Activated naive CD8-positive, alpha-beta T cell treated with anti-CD3 and anti-CD28 coated beads for 36 hours (primary cell): Measurements from ENCODE around the gene TNKS1BP1. TPM values are rescaled to one million over a fixed set of nuclear protein-coding genes. Genes with fewer than 3 reads are reported as not detected.
"Not testable (repeated sequence)": the region's sequence is repeated elsewhere in the genome, so short reads cannot be mapped to it uniquely, and the experiment has no call there.

Experiments used
- DNase-seq: peaks from one replicate; pipeline ENCODE4 v3.0.0; 2021
- H3K27ac Mint-ChIP-seq: one replicate; pipeline ENCODE4 v1.8.0; 2022; ENCODE audit warnings: mild to moderate bottlenecking, moderate library complexity, mixed read lengths
- H3K27me3 Mint-ChIP-seq: one replicate; pipeline ENCODE4 v1.8.0; 2022; ENCODE audit warnings: mild to moderate bottlenecking, mixed read lengths
- H3K36me3 Mint-ChIP-seq: one replicate; pipeline ENCODE4 v1.8.0; 2021; ENCODE audit warnings: mild to moderate bottlenecking, mixed read lengths
- H3K4me1 Mint-ChIP-seq: one replicate; pipeline ENCODE4 v1.8.0; 2021; ENCODE audit warnings: mixed read lengths
- H3K4me3 Mint-ChIP-seq: one replicate; pipeline ENCODE4 v1.8.0; 2022; ENCODE audit warnings: mild to moderate bottlenecking, moderate library complexity, mixed read lengths
- H3K9me3 Mint-ChIP-seq: one replicate; pipeline ENCODE4 v1.8.0; 2022; ENCODE audit warnings: mixed read lengths
- total RNA-seq, 2 experiments: library from RNA; stranded (reverse); gene quantifications; one replicate each; pipeline ENCODE4 v1.2.3, GENCODE V29; 2021

Gene TNKS1BP1
- total RNA-seq, result 10 to 100 TPM; 20.8 to 22.1 TPM

- DNase-seq, result peak; percentile 90
- Mint-ChIP-seq H3K4me3 (peak within 1 kb of the TSS; percentile 84), H3K36me3 (peaks cover 48% of the 10 kb centered on the region), H3K27me3 (no peaks in the 10 kb centered on the region), H3K27ac (peak within 1 kb of the TSS; percentile 92), H3K9me3 (no peaks in the 10 kb centered on the region), H3K4me1 (peaks cover 40% of the 10 kb centered on the region)
These were observed at the start of gene TNKS1BP1 for GRCh38 chr11:57324886-57325734. TSS of gene TNKS1BP1 (minus strand) at chr11:57324952. CDS start at chr11:57321885, 3,067 bp downstream.

- H3K9me3 Mint-ChIP-seq, result no peaks in the 10 kb centered on the region
These were observed 48.4 kb upstream of the TNKS1BP1 start for GRCh38 chr11:57373146-57373545.

GRCh38 chr11:57370941-57371340 is 46.2 kb upstream of the TNKS1BP1 start:
- Mint-ChIP-seq H3K36me3 (no peaks in the 10 kb centered on the region), H3K27ac (no peak overlapping the region), H3K4me1 (no peaks in the 10 kb centered on the region), H3K4me3 (no peak overlapping the region), H3K27me3 (no peaks in the 10 kb centered on the region), H3K9me3 (no peaks in the 10 kb centered on the region)
- DNase-seq, result no peak

More at GRCh38 chr11:57373146-57373545, 48.4 kb upstream of the TNKS1BP1 start:
- Mint-ChIP-seq H3K27me3 (peaks cover 8% of the 10 kb centered on the region), H3K36me3 (no peaks in the 10 kb centered on the region), H3K4me3 (no peak overlapping the region), H3K27ac (no peak overlapping the region), H3K4me1 (no peaks in the 10 kb centered on the region)
- DNase-seq, result no peak

- no peak overlapping the region for H3K27ac Mint-ChIP-seq
- H3K9me3 Mint-ChIP-seq, result no peaks in the 10 kb centered on the region
- no peak overlapping the region for H3K4me3 Mint-ChIP-seq
- H3K27me3 Mint-ChIP-seq, result no peaks in the 10 kb centered on the region
- no peaks in the 10 kb centered on the region for H3K36me3 Mint-ChIP-seq
- no peaks in the 10 kb centered on the region for H3K4me1 Mint-ChIP-seq
- no peak for DNase-seq
These were observed 45.5 kb upstream of the TNKS1BP1 start for GRCh38 chr11:57370251-57370650.

GRCh38 chr11:57368845-57369232 is 44.1 kb upstream of the TNKS1BP1 start:
- Mint-ChIP-seq H3K4me1 (no peaks in the 10 kb centered on the region), H3K27me3 (no peaks in the 10 kb centered on the region), H3K27ac (no peak overlapping the region), H3K4me3 (no peak overlapping the region), H3K9me3 (no peaks in the 10 kb centered on the region), H3K36me3 (no peaks in the 10 kb centered on the region)
- no peak for DNase-seq

- no peaks in the 10 kb centered on the region for H3K9me3 Mint-ChIP-seq
- H3K4me1 Mint-ChIP-seq, result no peaks in the 10 kb centered on the region
These were observed 43.5 kb upstream of the TNKS1BP1 start for GRCh38 chr11:57368106-57368844.

GRCh38 chr11:57364851-57365660 is 40.3 kb upstream of the TNKS1BP1 start:
- no peaks in the 10 kb centered on the region for H3K9me3 Mint-ChIP-seq
- H3K27me3 Mint-ChIP-seq, result peaks cover 5% of the 10 kb centered on the region
- no peaks in the 10 kb centered on the region for H3K4me1 Mint-ChIP-seq
- H3K36me3 Mint-ChIP-seq, result no peaks in the 10 kb centered on the region
- H3K4me3 Mint-ChIP-seq, result no peak overlapping the region
- no peak for DNase-seq
- H3K27ac Mint-ChIP-seq, result no peak overlapping the region

More at GRCh38 chr11:57368106-57368844, 43.5 kb upstream of the TNKS1BP1 start:
- DNase-seq, result no peak
- H3K4me3 Mint-ChIP-seq, result no peak overlapping the region
- H3K27me3 Mint-ChIP-seq, result peaks cover 2% of the 10 kb centered on the region
- H3K36me3 Mint-ChIP-seq, result no peaks in the 10 kb centered on the region
- H3K27ac Mint-ChIP-seq, result no peak overlapping the region

- DNase-seq, result no peak
- Mint-ChIP-seq H3K4me3 (no peak overlapping the region), H3K27ac (no peak overlapping the region), H3K36me3 (no peaks in the 10 kb centered on the region), H3K9me3 (no peaks in the 10 kb centered on the region), H3K27me3 (peaks cover 5% of the 10 kb centered on the region), H3K4me1 (no peaks in the 10 kb centered on the region)
These were observed 38.7 kb upstream of the TNKS1BP1 start for GRCh38 chr11:57363131-57364080.

- Mint-ChIP-seq H3K4me3 (no peak overlapping the region), H3K4me1 (no peaks in the 10 kb centered on the region), H3K36me3 (no peaks in the 10 kb centered on the region), H3K27me3 (peaks cover 5% of the 10 kb centered on the region), H3K27ac (no peak overlapping the region), H3K9me3 (no peaks in the 10 kb centered on the region)
- no peak for DNase-seq
These were observed 37.2 kb upstream of the TNKS1BP1 start for GRCh38 chr11:57361926-57362325.

GRCh38 chr11:57361420-57361819 is 36.7 kb upstream of the TNKS1BP1 start:
- not testable (repeated sequence) for H3K4me1 Mint-ChIP-seq, H3K27me3 Mint-ChIP-seq, H3K4me3 Mint-ChIP-seq, H3K27ac Mint-ChIP-seq, DNase-seq, H3K9me3 Mint-ChIP-seq, H3K36me3 Mint-ChIP-seq

GRCh38 chr11:57360991-57361390 is 36.2 kb upstream of the TNKS1BP1 start:
- peaks cover 3% of the 10 kb centered on the region for H3K4me1 Mint-ChIP-seq
- H3K4me3 Mint-ChIP-seq, result no peak overlapping the region
- no peak for DNase-seq
- H3K36me3 Mint-ChIP-seq, result no peaks in the 10 kb centered on the region
- no peak overlapping the region for H3K27ac Mint-ChIP-seq
- peaks cover 5% of the 10 kb centered on the region for H3K27me3 Mint-ChIP-seq
- H3K9me3 Mint-ChIP-seq, result no peaks in the 10 kb centered on the region

- Mint-ChIP-seq H3K4me3 (no peak overlapping the region), H3K9me3 (no peaks in the 10 kb centered on the region), H3K27ac (no peak overlapping the region), H3K4me1 (peaks cover 3% of the 10 kb centered on the region), H3K36me3 (no peaks in the 10 kb centered on the region), H3K27me3 (peaks cover 5% of the 10 kb centered on the region)
- no peak for DNase-seq
These were observed 35.3 kb upstream of the TNKS1BP1 start for GRCh38 chr11:57359896-57360690.

- Mint-ChIP-seq H3K27me3 (peaks cover 10% of the 10 kb centered on the region), H3K36me3 (no peaks in the 10 kb centered on the region), H3K4me1 (peaks cover 3% of the 10 kb centered on the region), H3K9me3 (no peaks in the 10 kb centered on the region), H3K4me3 (no peak overlapping the region), H3K27ac (no peak overlapping the region)
- no peak for DNase-seq
These were observed 34.6 kb upstream of the TNKS1BP1 start for GRCh38 chr11:57359396-57359795.
